Fibroblast of the conjunctiva (primary cell): ENCODE data around the gene SLCO3A1.
A peak's percentile ranks its signal among the peaks of the same experiment; 100 is the strongest.

ENCODE experiments used
- DNase-seq: peaks from one replicate; pipeline ENCODE4 v3.0.0-alpha.2; 2010; ENCODE audit warnings: low read depth

SLCO3A1 gene

GRCh38 chr15:92130244-92130643 lies 276.7 kb downstream of the SLCO3A1 start:
- DNase-seq, result no peak

GRCh38 chr15:92130906-92131305 lies 277.4 kb downstream of the SLCO3A1 start:
- no peak for DNase-seq

GRCh38 chr15:92132982-92133755 lies 279.7 kb downstream of the SLCO3A1 start:
- DNase-seq, result no peak

GRCh38 chr15:92140796-92141195 lies 287.3 kb downstream of the SLCO3A1 start:
- no peak for DNase-seq

- no peak for DNase-seq
These were observed 288.1 kb downstream of the SLCO3A1 start for GRCh38 chr15:92141607-92142006.

GRCh38 chr15:92142242-92143232 lies 289.0 kb downstream of the SLCO3A1 start:
- DNase-seq, result no peak

GRCh38 chr15:92143765-92144164 lies 290.3 kb downstream of the SLCO3A1 start:
- DNase-seq, result no peak

- no peak for DNase-seq
These were observed 293.1 kb downstream of the SLCO3A1 start for GRCh38 chr15:92146511-92147150.

- peak; percentile 58 for DNase-seq
These were observed 295.5 kb downstream of the SLCO3A1 start for GRCh38 chr15:92149029-92149428.

GRCh38 chr15:92149465-92149864 lies 296.0 kb downstream of the SLCO3A1 start:
- peak; percentile 3 for DNase-seq

GRCh38 chr15:92151168-92151567 lies 297.7 kb downstream of the SLCO3A1 start:
- DNase-seq, result no peak

- no peak for DNase-seq
These were observed 298.2 kb downstream of the SLCO3A1 start for GRCh38 chr15:92151741-92152140.

- DNase-seq, result no peak
These were observed 299.5 kb downstream of the SLCO3A1 start for GRCh38 chr15:92152983-92153382.

GRCh38 chr15:92153620-92154019 lies 300.1 kb downstream of the SLCO3A1 start:
- DNase-seq, result no peak

- no peak for DNase-seq
These were observed 302.4 kb downstream of the SLCO3A1 start for GRCh38 chr15:92155934-92156333.

- DNase-seq, result no peak
These were observed 304.3 kb downstream of the SLCO3A1 start for GRCh38 chr15:92157666-92158298.

- DNase-seq, result no peak
These were observed 304.9 kb downstream of the SLCO3A1 start for GRCh38 chr15:92158426-92158825.

- no peak for DNase-seq
These were observed 306.0 kb downstream of the SLCO3A1 start for GRCh38 chr15:92159481-92159880.

GRCh38 chr15:92159906-92160841 lies 306.7 kb downstream of the SLCO3A1 start:
- DNase-seq, result no peak

GRCh38 chr15:92161039-92161670 lies 307.6 kb downstream of the SLCO3A1 start:
- no peak for DNase-seq
